ENCODE results near the gene ACAA1.
A peak's percentile ranks its signal among the peaks of the same experiment; 100 is the strongest.

- TF ChIP-seq CTCF (IDR thresholded peaks at IDR 0.05), result peak in 3 of 6 experiments; percentile 15 to 28 (median 24)
- TF ChIP-seq POLR2A (IDR thresholded peaks at IDR 0.05), result no peak
Observed at GRCh38 chr3:38163117-38163840, 26.4 kb upstream of the ACAA1 start.
